Measurements from ENCODE around the gene CREB3L2. TPM values are rescaled to one million over a fixed set of nuclear protein-coding genes. Genes with fewer than 3 reads are reported as not detected.
A peak's percentile ranks its signal among the peaks of the same experiment; 100 is the strongest.

CREB3L2 gene
- total RNA-seq, 3 donors from 2014 or later, result 15.8 to 54.3 (median 40.6) TPM

- no peak for TF ChIP-seq CTCF (IDR thresholded peaks at IDR 0.05)
- H3K4me3 ChIP-seq, result no peak overlapping the region
- H3K36me3 ChIP-seq (ENCODE audit: low read depth), result no peaks in the 10 kb centered on the region
- intact Hi-C loops (cut with DNase I, micrococcal nuclease), result loop anchor here in 1 of 2 donors (10.0 kb wide), 1 partner anchor 48 kb away; the partner anchor contains the start of gene CREB3L2
- DNase-seq (no peak), ATAC-seq (no peak)
- H3K9me3 ChIP-seq, result no peaks in the 10 kb centered on the region
- H3K4me1 ChIP-seq (ENCODE audit: low read depth), result peaks cover 29% of the 10 kb centered on the region
These were observed 45.3 kb downstream of the CREB3L2 start for GRCh38 chr7:137956591-137956990.

- intact Hi-C loops (cut with DNase I, micrococcal nuclease), result loop anchor here in 1 of 2 donors (10.0 kb wide), 1 partner anchor 49 kb away; the partner anchor contains the start of gene CREB3L2
- ATAC-seq, result no peak
These were observed 45.7 kb downstream of the CREB3L2 start for GRCh38 chr7:137956183-137956582.

GRCh38 chr7:137954614-137955013 is 47.3 kb downstream of the CREB3L2 start:
- Histone ChIP-seq H3K9me3 (no peaks in the 10 kb centered on the region), H3K4me1 (ENCODE audit: low read depth) (peaks cover 29% of the 10 kb centered on the region), H3K36me3 (ENCODE audit: low read depth) (no peaks in the 10 kb centered on the region), H3K4me3 (no peak overlapping the region)
- intact Hi-C loops (cut with DNase I, micrococcal nuclease), result loop anchor here in 1 of 2 donors (10.0 kb wide), 1 partner anchor 50 kb away; the partner anchor contains the start of gene CREB3L2
- no peak for TF ChIP-seq CTCF (IDR thresholded peaks at IDR 0.05)
- no peak for ATAC-seq
- no peak for DNase-seq

More at GRCh38 chr7:137956183-137956582, 45.7 kb downstream of the CREB3L2 start:
- Histone ChIP-seq H3K4me3 (no peak overlapping the region), H3K36me3 (ENCODE audit: low read depth) (no peaks in the 10 kb centered on the region), H3K4me1 (ENCODE audit: low read depth) (peaks cover 29% of the 10 kb centered on the region), H3K9me3 (no peaks in the 10 kb centered on the region)
- TF ChIP-seq CTCF (IDR thresholded peaks at IDR 0.05), result no peak
- no peak for DNase-seq

GRCh38 chr7:137953665-137954470 is 48.0 kb downstream of the CREB3L2 start:
- intact Hi-C loops (cut with DNase I, micrococcal nuclease), result loop anchor here in 1 of 2 donors (10.0 kb wide), 1 partner anchor 51 kb away; the partner anchor contains the start of gene CREB3L2
- peak in 1 of 3 donors; percentile 55 for DNase-seq
- H3K4me3 ChIP-seq, result no peak overlapping the region
- peak; percentile 85 for ATAC-seq
- peaks cover 29% of the 10 kb centered on the region for H3K4me1 ChIP-seq (ENCODE audit: low read depth)
- no peaks in the 10 kb centered on the region for H3K36me3 ChIP-seq (ENCODE audit: low read depth)
- no peaks in the 10 kb centered on the region for H3K9me3 ChIP-seq
- TF ChIP-seq CTCF (IDR thresholded peaks at IDR 0.05), result no peak

- intact Hi-C loops (cut with DNase I, micrococcal nuclease), result loop anchor here in 1 of 2 donors (10.0 kb wide), 1 partner anchor 52 kb away; the partner anchor contains the start of gene CREB3L2
- TF ChIP-seq CTCF (IDR thresholded peaks at IDR 0.05), result no peak
- Histone ChIP-seq H3K36me3 (ENCODE audit: low read depth) (no peaks in the 10 kb centered on the region), H3K4me1 (ENCODE audit: low read depth) (peaks cover 29% of the 10 kb centered on the region), H3K4me3 (no peak overlapping the region), H3K9me3 (no peaks in the 10 kb centered on the region)
- DNase-seq, result no peak
- peak; percentile 16 for ATAC-seq
These were observed 48.7 kb downstream of the CREB3L2 start for GRCh38 chr7:137953043-137953664.
